OCI-M2 (cell line): Measurements from ENCODE around the gene CLIP3.
"Not testable (repeated sequence)": the region's sequence is repeated elsewhere in the genome, so short reads cannot be mapped to it uniquely, and the experiment has no call there.

Source experiments
- DNase-seq: peaks from one replicate; lab custom pipeline; 2025; ENCODE audit not compliant: unreplicated experiment; lab: John Stamatoyannopoulos, UW

The CLIP3 gene

GRCh38 chr19:36047835-36048234, 15.2 kb upstream of the CLIP3 start:
- no peak for DNase-seq

GRCh38 chr19:36046443-36047050, 13.9 kb upstream of the CLIP3 start:
- no peak for DNase-seq

- DNase-seq, result no peak
Measured at GRCh38 chr19:36043952-36044351, 11.3 kb upstream of the CLIP3 start.

- no peak for DNase-seq
Measured at GRCh38 chr19:36041831-36042230, 9.2 kb upstream of the CLIP3 start.

GRCh38 chr19:36041092-36041491, 8.4 kb upstream of the CLIP3 start:
- not testable (repeated sequence) for DNase-seq

GRCh38 chr19:36040495-36040894, 7.8 kb upstream of the CLIP3 start:
- DNase-seq, result no peak

GRCh38 chr19:36031308-36031707, 1.4 kb downstream of the CLIP3 start:
- no peak for DNase-seq

- DNase-seq, result no peak
Measured at GRCh38 chr19:36030264-36031148, 2.2 kb downstream of the CLIP3 start.

GRCh38 chr19:36028313-36029041, 4.2 kb downstream of the CLIP3 start:
- DNase-seq, result no peak

GRCh38 chr19:36027696-36028095, 5.0 kb downstream of the CLIP3 start:
- DNase-seq, result no peak

- DNase-seq, result no peak
Measured at GRCh38 chr19:36026091-36026876, 6.4 kb downstream of the CLIP3 start.

- DNase-seq, result no peak
Measured at GRCh38 chr19:36025541-36025940, 7.1 kb downstream of the CLIP3 start.

- no peak for DNase-seq
Measured at GRCh38 chr19:36023432-36023831, 9.2 kb downstream of the CLIP3 start.

GRCh38 chr19:36019061-36019670, 13.5 kb downstream of the CLIP3 start:
- no peak for DNase-seq

- DNase-seq, result peak; percentile 100
Measured at GRCh38 chr19:36014012-36014924, 18.4 kb downstream of the CLIP3 start, which contains the start of gene ALKBH6. TSS of gene ALKBH6 (minus strand) at chr19:36014213. CDS start at chr19:36013397, 816 bp downstream.

GRCh38 chr19:36013280-36014011, 19.2 kb downstream of the CLIP3 start:
- DNase-seq, result no peak

GRCh38 chr19:36010402-36010801, 22.3 kb downstream of the CLIP3 start:
- no peak for DNase-seq

GRCh38 chr19:36009633-36010379, 22.9 kb downstream of the CLIP3 start:
- no peak for DNase-seq
